GM15510 (cell line): Measurements from ENCODE around the gene FAAP100.

Experiments used
- POLR2A ChIP-seq: IDR thresholded peaks from 3 replicates; pipeline ENCODE4 v1.6.1; 2011; ENCODE audit warnings: borderline replicate concordance; ENCODE audit not compliant: insufficient read length; ENCODE audit errors: extremely low read depth

FAAP100 gene

GRCh38 chr17:81509972-81510784 is 42.0 kb downstream of the FAAP100 start:
- no peak for TF ChIP-seq POLR2A

GRCh38 chr17:81509207-81509971 is 42.8 kb downstream of the FAAP100 start:
- peak; percentile 51 for TF ChIP-seq POLR2A

GRCh38 chr17:81508639-81509206 is 43.4 kb downstream of the FAAP100 start:
- TF ChIP-seq POLR2A, result no peak

GRCh38 chr17:81503619-81504018 is 48.5 kb downstream of the FAAP100 start:
- no peak for TF ChIP-seq POLR2A

- TF ChIP-seq POLR2A, result no peak
Observed at GRCh38 chr17:81502471-81503017, 49.6 kb downstream of the FAAP100 start.

- TF ChIP-seq POLR2A, result no peak
Observed at GRCh38 chr17:81500047-81500446, 52.1 kb downstream of the FAAP100 start.

GRCh38 chr17:81499601-81499970 is 52.6 kb downstream of the FAAP100 start:
- no peak for TF ChIP-seq POLR2A

- no peak for TF ChIP-seq POLR2A
Observed at GRCh38 chr17:81498953-81499600, 53.1 kb downstream of the FAAP100 start.

GRCh38 chr17:81494626-81495377 is 57.4 kb downstream of the FAAP100 start:
- no peak for TF ChIP-seq POLR2A

GRCh38 chr17:81493198-81494038 is 58.7 kb downstream of the FAAP100 start:
- TF ChIP-seq POLR2A, result no peak

GRCh38 chr17:81492706-81493105 is 59.4 kb downstream of the FAAP100 start:
- TF ChIP-seq POLR2A, result no peak

GRCh38 chr17:81492202-81492601 is 60.0 kb downstream of the FAAP100 start:
- no peak for TF ChIP-seq POLR2A

- TF ChIP-seq POLR2A, result no peak
Observed at GRCh38 chr17:81491761-81492160, 60.4 kb downstream of the FAAP100 start.
